HG02870 (cell line): Measurements from ENCODE around the gene TVP23C.
"Not testable (repeated sequence)": the region's sequence is repeated elsewhere in the genome, so short reads cannot be mapped to it uniquely, and the experiment has no call there.

Experiments used
- ATAC-seq: cut with Tn5 transposase; IDR thresholded peaks from one replicate; pipeline ENCODE4 v1.9.1; 2021; ENCODE audit warnings: mild to moderate bottlenecking, moderate library complexity; ENCODE audit not compliant: unreplicated experiment

The TVP23C gene

DNA sequence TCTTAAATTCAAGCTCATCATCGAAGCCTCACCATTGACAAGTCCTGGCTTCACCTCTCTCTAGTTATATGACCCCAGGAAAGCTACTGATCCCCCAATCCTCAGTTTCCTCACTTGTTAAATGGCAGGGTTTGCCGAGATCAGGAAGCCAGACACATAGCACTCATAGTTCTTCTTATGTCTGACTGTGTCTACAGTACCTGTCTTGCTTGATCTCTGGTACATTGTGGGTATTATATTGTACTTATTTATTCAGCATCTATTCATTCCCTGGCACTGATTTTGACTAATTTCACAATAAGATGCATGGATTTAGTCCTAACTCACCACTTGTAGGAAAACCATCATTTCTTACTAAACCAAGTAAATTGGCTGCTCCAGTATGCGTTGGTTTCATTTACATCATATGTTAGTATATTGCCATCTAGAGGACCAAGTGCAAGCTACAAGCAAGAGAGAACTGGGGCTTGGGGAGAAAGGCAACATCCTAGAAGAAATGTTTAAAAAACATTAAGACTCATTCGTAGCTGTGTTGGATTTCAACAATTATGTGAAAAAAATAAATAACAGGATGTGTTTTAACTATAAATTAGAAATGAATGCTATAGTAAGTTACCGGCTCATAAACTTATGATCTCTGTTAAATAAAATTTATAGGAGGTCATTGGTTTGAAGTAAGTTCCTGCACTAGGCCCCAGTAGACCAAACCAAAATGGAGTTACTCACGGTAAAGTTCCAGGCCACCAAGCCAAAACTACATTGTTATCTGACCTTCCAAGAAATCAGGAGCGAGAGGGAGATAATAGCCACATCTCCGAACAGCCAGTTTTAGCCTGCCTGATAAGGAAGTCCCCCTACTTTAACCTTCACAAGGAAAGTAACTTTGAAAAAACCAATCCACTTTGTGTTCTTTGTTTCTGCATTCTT is 36.7 kb downstream of the TVP23C start:
- ATAC-seq, result not testable (repeated sequence)

DNA sequence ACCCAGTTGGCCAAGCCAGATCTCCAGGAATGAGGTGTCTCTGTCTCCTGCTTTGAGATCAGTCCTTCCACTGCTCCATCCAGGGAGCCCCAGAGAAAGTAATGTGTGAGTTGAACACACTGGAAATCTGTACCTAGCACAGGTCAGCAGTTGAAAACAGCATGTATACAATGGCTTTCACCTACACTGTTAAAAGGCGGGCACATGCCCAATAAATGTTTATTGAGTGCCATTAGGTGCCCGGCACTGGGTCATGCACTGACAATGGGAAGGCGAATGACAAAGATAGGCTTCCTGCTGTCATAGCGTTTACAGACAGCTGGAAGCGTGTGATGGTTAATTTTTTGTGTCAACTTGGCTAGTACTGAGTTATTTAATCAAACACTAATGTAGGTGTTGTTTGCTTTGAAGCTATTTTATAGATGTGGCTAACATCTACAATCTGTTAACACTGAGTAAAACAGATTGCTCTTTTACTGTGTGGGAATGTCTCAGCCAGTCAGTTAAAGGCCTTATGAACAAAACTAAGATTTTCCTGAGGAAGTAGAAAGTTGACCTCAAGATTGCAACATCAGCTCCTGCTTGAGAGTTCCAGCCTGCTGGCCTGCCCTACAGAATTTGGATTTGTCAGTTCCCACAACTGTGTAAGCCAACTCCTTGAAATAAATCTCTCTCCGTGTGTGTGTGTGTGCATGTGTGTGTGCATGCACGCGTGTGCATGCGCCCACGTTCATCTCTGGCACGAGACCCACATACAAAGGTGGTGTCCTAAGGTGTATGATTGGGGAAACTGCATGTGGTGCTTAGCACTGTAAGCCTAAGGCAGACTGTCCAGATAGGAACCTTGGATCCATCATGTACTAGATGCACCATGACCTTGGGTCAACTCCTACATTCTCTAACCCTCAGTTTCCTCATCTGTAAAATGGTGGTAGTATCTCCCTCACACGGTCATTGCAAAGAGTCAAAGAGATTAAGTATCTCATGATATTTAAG is 38.0 kb downstream of the TVP23C start:
- ATAC-seq, result not testable (repeated sequence)

DNA sequence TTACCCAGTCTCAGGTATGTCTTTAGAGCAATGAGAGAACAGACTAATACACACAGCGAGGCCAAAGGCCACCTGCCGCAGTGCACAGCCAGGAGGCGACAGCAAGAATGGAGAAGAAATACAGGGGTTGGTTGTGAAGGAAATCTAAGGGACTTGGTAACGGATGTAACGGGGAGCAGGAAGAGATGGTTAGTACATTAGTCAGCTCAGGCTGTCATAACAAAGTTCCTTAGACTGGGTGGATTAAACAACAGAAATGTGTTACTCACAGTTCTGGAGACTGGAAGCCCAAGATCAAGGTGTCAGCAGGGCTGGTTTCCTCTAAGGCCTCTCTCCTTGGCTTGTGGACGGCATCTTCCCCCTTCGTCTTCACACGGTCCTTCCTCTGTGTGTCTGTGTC is 47.1 kb downstream of the TVP23C start:
- no peak for ATAC-seq

DNA sequence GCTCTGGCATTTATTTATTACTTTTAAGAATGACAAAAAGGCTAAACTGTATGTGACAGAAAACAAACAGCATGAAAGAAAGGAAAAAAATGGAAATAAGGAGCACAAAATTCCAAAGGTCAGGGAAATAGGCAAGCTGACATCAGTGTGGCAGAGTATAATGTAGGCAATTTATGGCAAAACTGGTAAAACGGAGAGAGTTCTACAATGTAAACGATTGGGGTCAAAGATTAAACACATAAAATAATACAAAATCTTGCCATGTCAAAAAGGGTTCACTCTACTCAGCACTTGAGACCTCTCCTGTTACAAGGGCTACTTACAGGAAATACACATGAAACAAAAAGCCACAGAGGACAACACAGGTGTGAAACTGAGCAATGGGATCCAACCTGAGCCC is 48.8 kb downstream of the TVP23C start:
- no peak for ATAC-seq

DNA sequence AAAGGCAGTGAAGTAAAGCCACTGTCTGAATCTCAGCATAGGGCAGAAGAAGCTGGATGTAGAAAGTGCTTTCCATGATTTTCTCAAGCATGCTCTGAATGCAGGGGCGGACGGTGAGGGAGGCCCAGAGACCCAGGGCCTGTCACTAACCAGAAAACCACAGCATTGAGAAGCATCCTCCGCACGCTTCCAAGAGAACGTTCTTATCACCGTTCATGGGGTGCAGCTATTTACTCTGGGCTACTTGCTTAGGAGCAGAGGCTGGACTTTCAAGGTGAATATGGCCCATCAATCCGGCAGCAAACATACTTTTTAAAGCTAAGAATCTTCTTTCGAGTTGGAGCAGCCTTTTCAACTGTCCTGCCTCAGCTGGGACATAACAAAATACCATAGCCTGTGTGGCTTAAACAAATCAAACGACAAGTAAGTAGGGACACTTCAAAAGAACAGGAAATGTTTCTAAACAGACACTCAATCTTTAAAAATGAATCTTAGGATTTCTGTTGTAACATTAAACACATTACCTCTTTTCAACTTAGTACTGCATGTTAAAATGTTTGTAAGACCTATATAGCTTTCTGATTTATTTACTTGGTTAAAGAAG is 49.3 kb downstream of the TVP23C start:
- no peak for ATAC-seq

DNA sequence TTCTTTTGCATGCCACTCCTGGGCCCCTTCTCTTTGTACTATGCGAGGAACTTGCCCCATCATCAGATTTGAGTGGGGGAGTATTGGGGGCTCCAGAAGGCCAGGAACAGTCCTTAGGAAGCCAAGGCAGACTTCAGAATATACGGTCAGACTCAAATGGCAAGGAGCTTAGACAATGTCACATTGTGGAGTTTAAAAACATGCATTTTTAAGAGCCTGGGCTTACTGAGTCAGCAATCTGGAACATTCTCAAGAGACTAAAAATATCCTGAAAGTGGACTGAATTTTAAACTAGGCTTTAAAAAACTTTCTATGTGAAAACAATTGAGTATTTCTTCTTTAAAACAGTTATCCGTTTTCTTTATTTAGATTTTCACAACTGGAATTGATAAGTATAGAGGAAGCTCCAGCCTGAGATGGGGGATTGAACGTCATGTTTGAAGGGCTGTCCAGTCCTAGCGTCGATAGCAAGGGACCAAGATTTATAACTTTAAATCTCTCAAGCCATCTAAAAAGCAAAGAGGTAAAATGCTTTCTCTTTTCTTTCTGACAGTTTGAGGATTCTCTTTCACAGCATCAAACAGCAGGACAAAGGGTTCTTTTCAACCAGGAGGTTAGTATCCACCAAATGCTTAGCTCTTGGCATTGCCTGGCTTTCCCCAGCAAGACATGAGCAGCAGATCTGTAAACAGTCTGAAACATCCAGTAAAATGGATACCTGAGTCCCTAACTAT is 50.1 kb downstream of the TVP23C start:
- no peak for ATAC-seq

DNA sequence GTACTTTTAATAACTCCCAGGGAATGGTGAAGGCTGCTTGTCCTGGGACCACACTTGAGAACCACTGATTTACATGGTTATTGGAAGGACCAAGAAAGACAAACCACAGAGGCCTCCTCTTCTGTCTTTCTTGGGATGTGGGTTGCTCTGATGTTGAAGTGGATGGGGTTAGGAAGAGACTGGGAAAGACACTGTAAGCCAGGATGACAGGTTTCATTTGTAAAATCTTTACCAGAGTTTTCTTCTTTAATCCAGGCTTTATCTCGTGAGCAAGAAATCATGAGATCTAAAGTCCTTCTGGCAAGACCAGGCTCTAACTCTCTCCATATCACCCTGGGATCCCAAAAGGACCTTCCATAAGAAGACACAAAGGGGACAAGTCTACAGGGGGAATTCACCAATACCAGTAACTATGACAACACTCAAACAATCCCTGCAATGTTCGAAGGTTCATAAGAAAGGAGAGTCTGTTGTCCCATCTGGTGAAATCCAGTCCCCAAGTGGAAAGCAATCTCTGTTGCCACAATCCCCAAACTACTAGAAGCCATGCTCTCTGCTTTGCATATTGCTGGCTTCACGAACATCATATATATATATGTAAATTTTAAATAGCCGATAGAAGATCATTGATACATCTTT is 51.1 kb downstream of the TVP23C start:
- no peak for ATAC-seq

DNA sequence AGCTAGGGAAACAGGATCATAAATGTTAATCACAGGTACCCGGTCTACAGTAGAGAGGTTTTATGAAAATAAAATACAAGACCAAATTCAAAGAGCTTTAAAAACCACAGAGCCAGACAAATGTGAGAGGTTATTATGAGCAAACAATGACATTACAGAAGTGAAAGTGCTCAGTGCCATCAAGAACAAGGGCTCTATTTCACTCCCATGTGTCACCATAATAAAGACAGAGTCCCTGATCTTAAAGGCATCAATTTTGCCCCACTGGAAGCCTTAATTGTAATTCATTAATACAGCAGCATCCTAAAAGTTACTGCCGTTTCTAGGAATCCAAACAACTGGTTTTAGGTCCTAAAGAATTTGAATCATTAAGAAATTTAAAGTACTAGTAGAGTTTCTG is 52.1 kb downstream of the TVP23C start:
- ATAC-seq, result no peak

DNA sequence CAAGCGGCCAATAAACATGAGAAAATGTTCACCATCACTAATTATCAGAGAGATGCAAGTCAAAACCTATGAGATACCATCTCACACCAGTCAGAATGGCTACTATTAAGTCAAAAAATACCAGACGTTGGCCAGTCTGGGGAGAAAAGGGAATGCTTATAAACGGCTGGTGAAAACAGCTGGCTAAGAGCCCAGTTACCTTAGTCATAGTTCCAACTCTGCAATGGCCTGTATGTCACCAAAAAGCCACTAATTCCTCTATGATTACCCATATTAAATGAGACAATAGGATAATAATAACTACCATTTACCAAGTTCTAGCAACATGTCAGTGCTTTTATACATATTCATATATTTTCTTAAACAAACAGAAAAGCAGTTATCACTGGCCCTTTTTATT is 52.9 kb downstream of the TVP23C start:
- ATAC-seq, result no peak

DNA sequence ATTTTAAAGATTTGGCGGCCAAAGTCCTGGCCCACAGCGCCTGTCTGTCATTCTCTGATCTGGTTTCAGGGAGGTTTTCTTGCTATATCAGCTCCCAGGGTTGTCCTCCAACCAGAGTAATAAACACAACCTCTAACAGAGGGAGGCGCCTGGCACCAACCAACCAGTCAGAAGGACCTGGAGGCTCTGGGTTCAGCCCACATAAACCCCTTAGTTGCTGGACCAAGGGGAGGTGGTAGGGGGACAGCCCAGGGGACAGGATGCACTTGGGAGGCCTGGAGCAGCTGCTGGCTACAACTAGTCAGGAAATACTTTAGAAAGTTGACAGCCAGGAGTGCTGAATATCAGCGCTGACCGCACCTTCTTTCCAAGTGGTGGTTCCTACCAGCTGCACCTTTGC is 54.2 kb downstream of the TVP23C start:
- no peak for ATAC-seq

DNA sequence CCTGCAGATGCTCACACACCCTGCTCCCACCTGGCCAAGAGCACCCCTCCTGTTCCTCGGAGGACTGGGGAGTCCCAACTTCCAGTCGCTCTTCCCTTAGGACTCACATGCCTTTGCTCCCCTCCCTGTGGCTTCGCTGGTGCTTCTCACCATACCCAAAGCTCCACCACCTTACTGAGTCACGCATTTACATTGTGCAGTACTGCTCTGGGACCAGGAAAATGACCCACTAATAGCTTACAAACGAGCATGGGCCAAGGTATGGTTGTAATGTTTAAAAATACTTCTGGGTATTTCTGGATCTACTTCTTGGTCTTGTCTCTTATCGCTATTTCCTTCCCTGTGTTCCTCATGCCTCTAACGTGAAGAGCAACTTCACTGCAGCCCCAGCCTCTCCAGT is 54.8 kb downstream of the TVP23C start:
- no peak for ATAC-seq

DNA sequence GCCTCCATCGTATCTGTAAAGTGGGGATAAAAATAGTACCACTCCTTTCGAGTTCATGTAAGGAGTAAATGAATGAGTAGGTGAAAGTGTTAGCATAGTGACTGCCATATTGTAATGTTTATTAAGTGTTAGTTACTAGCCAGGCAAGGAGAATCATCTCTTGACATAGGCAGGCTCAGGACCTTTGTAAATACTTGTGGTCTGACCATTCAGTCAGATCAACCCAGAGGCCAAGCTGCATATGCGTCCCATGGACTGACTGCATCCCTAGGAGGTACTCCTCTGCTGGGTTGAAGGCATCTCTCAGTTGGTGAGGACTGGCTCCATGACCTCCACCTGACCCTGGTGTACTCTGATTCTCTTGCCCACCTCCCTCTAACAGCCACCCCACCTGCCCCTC is 55.4 kb downstream of the TVP23C start:
- no peak for ATAC-seq

DNA sequence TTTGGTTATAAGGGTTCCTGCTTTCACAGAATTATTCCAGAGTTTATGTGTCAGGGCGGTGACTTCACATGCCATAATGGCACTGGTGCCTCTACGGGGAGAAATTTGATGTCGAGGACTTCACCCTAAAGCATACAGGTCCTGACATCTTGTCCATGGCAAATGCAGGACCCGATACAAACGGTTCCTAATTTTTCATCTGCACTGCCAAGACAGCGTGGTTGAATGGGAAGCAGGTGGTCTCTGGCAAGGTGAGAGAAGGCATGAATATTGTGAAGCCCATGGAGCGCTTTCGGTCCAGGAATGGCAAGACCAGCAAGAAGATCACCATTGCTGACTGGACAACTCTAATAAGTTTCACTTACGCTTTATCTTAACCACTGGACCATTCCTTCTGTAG is 56.3 kb downstream of the TVP23C start:
- ATAC-seq, result no peak

DNA sequence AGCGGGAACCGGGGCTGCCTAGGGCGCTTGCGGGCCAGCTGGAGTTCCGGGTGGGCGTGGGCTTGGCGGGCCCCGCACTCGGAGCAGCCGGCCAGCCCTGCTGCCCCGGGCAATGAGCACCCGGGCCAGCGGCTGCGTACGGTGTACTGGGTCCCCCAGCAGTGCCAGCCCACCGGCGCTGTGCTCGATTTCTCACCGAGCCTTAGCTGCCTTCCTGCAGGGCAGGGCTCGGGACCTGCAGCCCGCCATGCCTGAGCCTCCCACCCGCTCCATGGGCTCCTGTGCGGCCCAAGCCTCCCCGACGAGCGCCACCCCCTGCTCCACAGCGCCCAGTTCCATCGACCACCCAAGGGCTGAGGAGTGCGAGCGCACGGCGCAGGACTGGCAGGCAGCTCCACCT is 57.6 kb downstream of the TVP23C start:
- not testable (repeated sequence) for ATAC-seq

DNA sequence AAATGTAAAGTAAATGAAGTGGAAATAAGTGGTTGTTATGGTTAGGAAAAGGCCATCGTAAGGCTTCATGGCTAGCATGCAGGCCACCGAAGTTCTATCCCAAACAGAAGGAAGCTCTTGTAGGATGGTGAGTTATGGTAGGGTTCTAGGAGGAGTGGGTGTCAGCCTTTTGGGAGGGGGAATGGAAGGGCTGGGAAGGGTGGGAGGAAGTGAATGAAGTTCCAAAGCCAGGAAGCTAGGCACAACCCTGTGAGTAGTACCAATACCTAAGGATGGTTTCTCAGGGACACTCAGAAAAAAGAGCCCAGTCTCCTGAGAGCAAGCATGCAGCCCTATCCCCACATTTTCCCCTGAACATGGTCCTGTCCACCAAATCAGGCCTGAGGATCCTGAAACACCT is 59.6 kb downstream of the TVP23C start:
- ATAC-seq, result no peak

DNA sequence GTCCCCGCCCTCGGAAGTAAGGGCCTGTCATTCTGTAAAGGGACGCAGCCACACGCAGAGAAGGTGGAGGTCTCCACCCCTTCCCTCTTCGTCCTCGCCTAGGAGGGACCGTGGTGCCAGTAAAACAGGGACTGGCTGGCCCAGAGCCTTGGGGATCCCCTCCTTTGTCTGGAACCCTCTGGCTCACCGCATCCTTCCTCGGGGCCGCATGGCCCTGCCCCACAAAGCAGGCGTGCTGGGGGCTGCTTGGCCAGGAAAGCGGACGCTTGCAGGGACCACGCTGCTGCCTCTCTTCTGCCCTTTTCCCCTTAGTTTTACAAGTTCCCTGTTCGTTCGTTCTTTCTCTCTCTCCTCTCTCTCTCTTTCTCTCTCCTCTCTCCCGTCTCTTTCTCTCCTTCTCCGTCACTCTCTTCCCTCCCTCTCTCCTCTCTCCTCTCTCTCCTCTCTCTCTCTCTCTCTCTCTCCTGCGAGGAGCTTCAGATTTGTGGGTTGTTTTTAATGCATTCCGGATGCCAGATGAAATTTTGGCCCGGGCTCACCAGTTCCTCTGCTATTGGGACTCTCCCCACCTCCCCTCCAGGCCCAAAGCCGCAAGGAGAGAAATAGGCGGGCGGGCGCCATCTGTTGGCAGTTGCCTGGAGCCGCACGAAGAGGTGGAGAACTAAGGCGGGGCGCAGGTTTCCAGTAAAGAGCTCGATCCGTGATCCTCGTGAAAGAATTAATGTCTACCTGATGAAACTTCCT is 60.7 kb downstream of the TVP23C start:
- peak; percentile 78 for ATAC-seq

DNA sequence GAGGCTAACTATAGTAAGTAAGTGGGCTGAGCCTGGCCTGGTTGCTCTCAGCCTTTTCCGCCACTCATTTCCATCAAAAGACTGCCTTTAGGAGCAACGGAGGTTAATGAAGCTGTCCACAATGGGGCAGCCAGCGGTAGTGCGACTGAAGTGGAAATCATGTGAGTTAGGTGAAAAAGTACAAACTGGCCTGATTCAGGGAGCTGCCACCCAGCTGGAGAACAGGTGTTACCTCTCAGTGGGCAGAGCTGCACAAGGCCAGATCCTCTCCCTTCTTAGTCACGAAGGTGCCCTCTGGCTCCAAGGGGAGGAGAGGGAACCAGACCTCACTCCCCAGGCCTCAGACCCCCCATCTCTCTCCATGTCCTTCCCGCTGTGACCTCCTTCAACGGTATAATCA is 61.5 kb downstream of the TVP23C start:
- no peak for ATAC-seq

DNA sequence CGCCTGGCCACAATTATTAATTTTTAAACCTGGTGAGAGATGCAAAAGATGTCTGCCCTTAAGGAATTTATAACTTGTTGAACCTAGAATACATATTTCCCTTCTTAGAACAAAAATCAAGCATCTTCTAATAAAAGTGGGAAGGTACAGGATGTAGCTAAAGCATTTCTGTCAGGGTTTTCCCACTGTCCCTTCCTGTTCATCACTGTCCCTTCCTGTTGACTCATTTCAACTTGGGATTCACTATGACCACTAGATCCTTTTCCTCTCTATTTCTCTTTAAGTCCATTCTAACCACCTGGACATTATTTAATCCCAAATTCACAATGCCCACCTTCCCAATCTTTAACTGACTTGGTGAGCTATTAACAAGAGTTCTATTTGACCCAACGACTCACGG is 62.0 kb downstream of the TVP23C start:
- no peak for ATAC-seq

DNA sequence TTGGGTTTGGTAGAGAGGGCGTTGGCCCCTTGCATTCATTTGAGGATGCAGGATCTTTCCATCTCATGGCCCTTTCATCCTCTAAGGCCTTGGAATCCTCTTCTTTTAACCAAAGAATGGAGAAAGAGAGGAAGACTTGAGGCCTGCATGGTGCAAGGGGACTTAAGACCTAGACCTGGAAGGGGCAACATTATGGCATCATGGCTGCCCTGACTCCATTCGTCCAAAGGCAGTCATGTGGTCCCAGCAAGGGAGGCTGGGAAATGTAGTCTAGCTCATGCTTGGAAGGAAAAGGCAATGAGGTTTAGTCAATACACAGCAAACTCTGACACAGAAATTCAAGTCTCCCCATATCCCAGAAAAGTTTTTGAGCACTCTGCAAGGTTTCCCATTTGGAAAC is 65.2 kb downstream of the TVP23C start:
- no peak for ATAC-seq
